ENCODE results near the gene STON1. TPM values are rescaled to one million over a fixed set of nuclear protein-coding genes. Genes with fewer than 3 reads are reported as not detected.

Gene STON1
- total and polyA plus RNA-seq, 2 of the 8 experiments (the other 6 are each of a cell fraction or from before 2014, with no cell fraction given) = 5.0 to 10.1 TPM

- CTCF ChIA-PET (ENCODE audit: partially characterized antibody) = interaction anchor here (0.6 to 1.3 kb wide), 3 partner anchors 16 to 794 kb away, joined by 3 to 7 read pairs (median 5); no protein-coding TSS in a partner anchor
- Histone ChIP-seq H3K56ac (replicated peaks; ENCODE audit: insufficient read length, low read depth, low read length) (no peak overlapping the region), H3K79me1 (ENCODE audit: low read depth, low read length) (no peaks in the 10 kb centered on the region), H3K4me3 (ENCODE audit: extremely low read depth in 1 of 4, insufficient read depth in 2 of 4, low read depth in 3 of 4, low read length in 4 of 4) (no peak overlapping the region), H4K91ac (replicated peaks; ENCODE audit: insufficient read length, low read length) (no peak overlapping the region), H2BK5ac (ENCODE audit: low read depth, low read length) (no peak overlapping the region), H3K36me3 (ENCODE audit: control insufficient read depth in 2 of 4, insufficient read depth in 4 of 4, low read length in 3 of 4) (0 out of 8 replicates have a peak, but pooled peaks cover 0 to 3% (median 0%) of the 10 kb centered on the region in 4 experiments), H2BK120ac (replicated peaks; ENCODE audit: low read depth, low read length) (no peak overlapping the region), H3K23ac (ENCODE audit: insufficient read length) (no peak overlapping the region), H4K20me1 (replicated peaks in 1 of 2; ENCODE audit: control insufficient read depth in 1 of 2, insufficient read depth in 2 of 2, low read length in 2 of 2) (no peaks in the 10 kb centered on the region), H3K79me2 (ENCODE audit: control insufficient read depth in 1 of 2, insufficient read depth in 2 of 2, low read length in 2 of 2) (no peaks in the 10 kb centered on the region), H3K4me1 (replicated peaks in 1 of 4; ENCODE audit: control insufficient read depth in 3 of 4, insufficient read depth in 4 of 4, low read length in 3 of 4) (peaks cover 0 to 11% (median 5%) of the 10 kb centered on the region in 4 experiments; a peak in 5 of 7 replicates), H4K5ac (ENCODE audit: insufficient read length, low read depth, low read length) (no peak overlapping the region), H3K27ac (ENCODE audit: low read depth, low read length) (no peak overlapping the region), H2BK20ac (ENCODE audit: low read length) (no peak overlapping the region), H3K9ac (replicated peaks in 1 of 4; ENCODE audit: extremely low read depth in 1 of 4, low read depth in 3 of 4, low read length in 3 of 4) (no peak overlapping the region), H3K23me2 (ENCODE audit: low read depth, low read length) (no peaks in the 10 kb centered on the region; the same call in 1 of the 2 replicates), H2AK5ac (ENCODE audit: low read depth, low read length) (no peak overlapping the region), H3K4me2 (ENCODE audit: insufficient read depth in 1 of 2, low read depth in 2 of 2, low read length in 2 of 2) (no peak overlapping the region), H3K9me3 (ENCODE audit: insufficient read depth in 2 of 2, low read depth in 1 of 2, low read length in 1 of 2) (no peaks in the 10 kb centered on the region), H3K14ac (ENCODE audit: insufficient read length) (no peak overlapping the region), H4K8ac (ENCODE audit: extremely low read depth, insufficient read depth, low read length) (no peak overlapping the region), H2BK15ac (ENCODE audit: low read length) (0 out of 2 replicates have a peak overlapping the region, but pooled peaks have one; percentile 65), H3K27me3 (replicated peaks in 1 of 4; ENCODE audit: control insufficient read depth in 3 of 4, extremely low read depth in 1 of 4, insufficient read depth in 3 of 4, low read length in 3 of 4) (no peaks in the 10 kb centered on the region; a peak in 1 of 7 replicates), H2AFZ (ENCODE audit: low read length) (no peak overlapping the region), H2BK12ac (ENCODE audit: low read depth, low read length) (no peak overlapping the region), H3K18ac (ENCODE audit: extremely low read depth, low read length) (no peak overlapping the region), H3K4ac (replicated peaks; ENCODE audit: insufficient read length, low read depth, low read length) (no peak overlapping the region)
- WGBS, 2 experiments (ENCODE audit: extremely low coverage in 1 of 2, insufficient coverage in 1 of 2, insufficient read length in 1 of 2, insufficient replicate concordance in 2 of 2, low coverage in 1 of 2, low lambda C conversion rate in 2 of 2, missing lambda C conversion rate in 1 of 2) = 92% methylated on average over 11 of the region's 11 CpGs; no CpG with 5 or more reads in 1 of the 2 experiments
- no peak for DNase-seq (ENCODE audit: low read depth in 1 of 2, low spot score in 2 of 2)
- POLR2A ChIA-PET (ENCODE audit: partially characterized antibody) = interaction anchor here (1.3 kb wide), 1 partner anchor 17 kb away, joined by 4 read pairs; no protein-coding TSS in a partner anchor
- no peak for FAIRE-seq
- no peak for TF ChIP-seq EZH2 (IDR thresholded peaks at IDR 0.05; ENCODE audit: low read depth, low read length, severe bottlenecking)
- no peak for TF ChIP-seq BCL11A (IDR thresholded peaks at IDR 0.05; ENCODE audit: low read depth in 2 of 2, low read length in 2 of 2)
- no peak for TF ChIP-seq KDM1A (IDR thresholded peaks at IDR 0.05; ENCODE audit: borderline replicate concordance, low read length)
- TF ChIP-seq MAFK (IDR thresholded peaks at IDR 0.05; ENCODE audit: low read depth, low read length) = no peak
- no peak for TF ChIP-seq TCF12 (IDR thresholded peaks at IDR 0.05; ENCODE audit: low read depth, low read length)
- TF ChIP-seq EP300 (IDR thresholded peaks at IDR 0.05; ENCODE audit: borderline replicate concordance in 1 of 2, low read depth in 2 of 2, low read length in 2 of 2) = no peak
- no peak for TF ChIP-seq PHF8 (conservative IDR thresholded peaks at IDR 0.05; ENCODE audit: low read depth, low read length)
- no peak for TF ChIP-seq POLR2A (IDR thresholded peaks at IDR 0.05; ENCODE audit: control extremely low read depth in 1 of 2, low read depth in 2 of 2, low read length in 2 of 2)
- TF ChIP-seq POU5F1 (IDR thresholded peaks at IDR 0.05; ENCODE audit: low read depth, low read length) = no peak
- TF ChIP-seq CEBPB (IDR thresholded peaks at IDR 0.05; ENCODE audit: low read depth, low read length) = no peak
- TF ChIP-seq BRCA1 (IDR thresholded peaks at IDR 0.05; ENCODE audit: low read depth, low read length) = no peak
- TF ChIP-seq SP2 (IDR thresholded peaks at IDR 0.05; ENCODE audit: low read length) = no peak
- no peak for TF ChIP-seq ATF3 (IDR thresholded peaks at IDR 0.05; ENCODE audit: insufficient read depth, low read depth, low read length)
Observed at GRCh38 chr2:48525269-48525943, 4.5 kb upstream of the STON1 start.
